ENCODE data around the gene PRG3.
A peak's percentile ranks its signal among the peaks of the same experiment; 100 is the strongest.

The PRG3 gene, protein sequence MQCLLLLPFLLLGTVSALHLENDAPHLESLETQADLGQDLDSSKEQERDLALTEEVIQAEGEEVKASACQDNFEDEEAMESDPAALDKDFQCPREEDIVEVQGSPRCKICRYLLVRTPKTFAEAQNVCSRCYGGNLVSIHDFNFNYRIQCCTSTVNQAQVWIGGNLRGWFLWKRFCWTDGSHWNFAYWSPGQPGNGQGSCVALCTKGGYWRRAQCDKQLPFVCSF

DNA sequence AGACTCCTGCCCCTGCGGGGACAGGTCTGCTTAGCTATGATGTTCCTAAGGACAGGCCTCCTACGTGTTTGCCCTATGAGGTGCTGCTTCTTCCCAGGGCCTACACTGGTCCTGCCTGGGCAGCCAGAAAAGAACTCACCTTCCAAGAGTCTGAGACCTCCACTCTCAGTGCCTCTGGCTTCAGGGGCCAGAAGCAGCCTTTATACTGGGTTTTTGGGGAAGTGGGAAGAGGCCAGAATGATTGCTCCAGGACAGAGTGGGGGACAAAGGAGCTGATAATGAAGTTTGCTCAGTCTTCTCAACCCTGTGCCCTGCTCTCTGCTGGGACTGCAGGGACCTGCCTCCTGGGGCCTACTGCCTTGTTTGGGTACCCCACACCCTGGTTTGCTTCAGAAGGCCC is at the start of gene PRG3:
Gene PRG3 (minus strand): TSS at position 176 of the 400 bp plus-strand sequence. CDS start 442 bp downstream, outside the sequence.
- CTCF ChIA-PET, result interaction anchor here (0.6 kb wide), 1 partner anchor 68 kb away, joined by 7 read pairs; no protein-coding TSS in a partner anchor
- POLR2A ChIA-PET (ENCODE audit: low non-redundant PET), result no interaction called here
- no peak for TF ChIP-seq CTCF (conservative IDR thresholded peaks at IDR 0.05; ENCODE audit: low read depth)
- H3K27ac ChIP-seq, result no peak within 1 kb of the TSS
- no peak for DNase-seq (ENCODE audit: low spot score)

- no peak for TF ChIP-seq CTCF (conservative IDR thresholded peaks at IDR 0.05; ENCODE audit: low read depth)
- no peak for DNase-seq (ENCODE audit: low spot score)
- CTCF ChIA-PET, result interaction anchor here (1.0 kb wide), 1 partner anchor 28 kb away, joined by 3 read pairs; no protein-coding TSS in a partner anchor
- POLR2A ChIA-PET (ENCODE audit: low non-redundant PET), result no interaction called here
- no peak overlapping the region for H3K27ac ChIP-seq
Observed at GRCh38 chr11:57429946-57430345, 49.0 kb upstream of the PRG3 start.

- POLR2A ChIA-PET (ENCODE audit: low non-redundant PET), result no interaction called here
Observed at GRCh38 chr11:57428643-57429042, 47.7 kb upstream of the PRG3 start.

DNA sequence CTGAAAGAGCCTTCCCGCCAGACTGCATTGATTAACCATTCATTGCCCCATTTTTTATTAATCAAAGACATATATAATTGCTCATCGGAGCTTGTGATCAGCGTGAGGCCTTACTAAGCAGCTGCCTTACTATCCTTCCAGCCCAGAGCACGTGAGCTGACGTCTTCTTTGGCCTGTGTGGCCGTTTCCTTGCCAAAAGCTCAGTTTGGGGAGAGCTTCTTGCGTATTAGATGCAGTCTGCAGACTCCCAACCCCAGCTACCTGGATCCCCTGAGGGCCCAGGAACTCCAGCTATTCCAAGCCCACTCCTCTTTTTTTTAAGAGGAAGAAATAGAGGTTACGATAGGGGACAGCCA is 46.8 kb upstream of the PRG3 start:
- no peak for DNase-seq (ENCODE audit: low spot score)
- TF ChIP-seq CTCF (conservative IDR thresholded peaks at IDR 0.05; ENCODE audit: low read depth), result no peak
- peak overlapping the region; percentile 100 for H3K27ac ChIP-seq
- ChIA-PET CTCF (no interaction called here), POLR2A (ENCODE audit: low non-redundant PET) (no interaction called here)

More at GRCh38 chr11:57428643-57429042, 47.7 kb upstream of the PRG3 start:
- no peak overlapping the region for H3K27ac ChIP-seq
- DNase-seq (ENCODE audit: low spot score), result no peak
- CTCF ChIA-PET, result interaction anchor here (0.5 kb wide), 1 partner anchor 694 kb away, joined by 4 read pairs; no protein-coding TSS in a partner anchor
- TF ChIP-seq CTCF (conservative IDR thresholded peaks at IDR 0.05; ENCODE audit: low read depth), result no peak

DNA sequence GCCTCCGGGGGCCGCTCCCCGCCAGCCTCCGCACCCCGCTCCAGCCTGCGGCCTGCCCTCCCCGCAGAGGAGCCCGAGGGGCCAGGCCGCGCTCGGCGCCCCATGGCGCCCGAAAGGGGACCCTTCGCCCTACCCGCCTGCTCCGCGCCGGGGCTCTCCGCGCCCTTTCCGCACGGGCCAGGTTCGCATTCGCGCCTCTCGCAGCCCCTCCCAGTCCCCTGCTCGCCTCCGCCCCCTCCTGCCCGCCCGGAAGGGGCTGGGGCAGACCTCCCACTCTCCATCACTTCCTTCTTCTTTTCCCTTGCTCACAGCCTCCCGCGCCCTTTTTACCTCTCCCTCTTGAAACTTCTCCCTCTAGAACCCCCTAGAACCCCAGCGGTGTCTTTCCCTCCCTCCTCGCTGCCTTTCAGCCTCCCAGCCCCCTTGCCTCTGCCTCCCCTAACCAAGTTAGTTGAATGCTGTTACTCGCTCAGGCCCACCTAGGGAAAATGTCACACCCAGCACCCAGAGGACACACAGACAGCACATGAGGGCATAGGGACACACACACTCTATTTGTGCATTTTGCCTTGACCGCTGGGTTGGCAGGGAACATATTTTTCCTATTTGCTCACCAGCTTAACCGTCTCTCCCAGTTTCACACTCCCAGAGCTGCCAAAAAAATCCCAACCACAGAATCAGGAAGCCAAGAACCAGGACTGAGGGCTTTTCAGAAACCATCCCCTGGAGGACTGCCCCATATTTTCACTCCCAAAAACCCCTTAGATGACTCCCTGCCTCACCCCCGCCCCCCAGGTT is 46.2 kb upstream of the PRG3 start, which contains the start of gene SLC43A3:
Gene SLC43A3 (minus strand): TSS at position 193 of the 798 bp plus-strand sequence. CDS start 949 bp downstream, outside the sequence.
- CTCF ChIA-PET, result no interaction called here
- peak; percentile 31 for DNase-seq (ENCODE audit: low spot score)
- POLR2A ChIA-PET (ENCODE audit: low non-redundant PET), result no interaction called here
- H3K27ac ChIP-seq, result peak within 1 kb of the TSS; percentile 100
- TF ChIP-seq CTCF (conservative IDR thresholded peaks at IDR 0.05; ENCODE audit: low read depth), result no peak

- peak overlapping the region; percentile 100 for H3K27ac ChIP-seq
- ChIA-PET CTCF (no interaction called here), POLR2A (ENCODE audit: low non-redundant PET) (no interaction called here)
Observed at GRCh38 chr11:57426439-57426928, 45.5 kb upstream of the PRG3 start.

More at GRCh38 chr11:57426439-57426928, 45.5 kb upstream of the PRG3 start:
- no peak for TF ChIP-seq CTCF (conservative IDR thresholded peaks at IDR 0.05; ENCODE audit: low read depth)
- no peak for DNase-seq (ENCODE audit: low spot score)

Measured in RWPE1 (cell line).